Measurements from ENCODE around the gene PCNX3. TPM values are rescaled to one million over a fixed set of nuclear protein-coding genes. Genes with fewer than 3 reads are reported as not detected.

Gene PCNX3
- total and polyA plus RNA-seq, 2 of the 4 experiments (the other 2 are of a cell fraction): 5.6 to 33.2 TPM

- TF ChIP-seq ELK1 (IDR thresholded peaks at IDR 0.05; ENCODE audit: borderline replicate concordance, low read depth, low read length): no peak
- TF ChIP-seq USF2 (IDR thresholded peaks at IDR 0.05; ENCODE audit: low read depth, low read length): no peak
- no peak for TF ChIP-seq RFX5 (IDR thresholded peaks at IDR 0.05; ENCODE audit: low read depth, low read length)
- TF ChIP-seq MAZ (IDR thresholded peaks at IDR 0.05; ENCODE audit: borderline replicate concordance, low read depth, low read length): no peak
- no peak for TF ChIP-seq MAFK (IDR thresholded peaks at IDR 0.05; ENCODE audit: low read depth, low read length)
These were observed 44.2 kb upstream of the PCNX3 start (continued) for GRCh38 chr11:65571420-65571819.
